SK-N-SH (cell line): ENCODE data around the gene C20orf144.

Experiments
- CHD2 ChIP-seq: fragments of 150-350 bp; IDR thresholded peaks from 2 replicates; pipeline ENCODE4 v1.6.1; 2018; ENCODE audit warnings: low read length; ENCODE audit not compliant: partially characterized antibody
- CTCF ChIP-seq: fragments of 200-600 bp; sonication (generic); IDR thresholded peaks from 2 replicates; pipeline ENCODE4 v1.6.1; 2017; ENCODE audit warnings: antibody characterized with exemption, mild to moderate bottlenecking, moderate library complexity
- EP300 ChIP-seq, 2 experiments: IDR thresholded peaks; 2 replicates each; pipeline versions ENCODE4 v1.4.0 to v1.6.1; 2012; ENCODE audit warnings: borderline replicate concordance in 1 of 2, low read depth in 1 of 2, low read length in 1 of 2
- FOSL2 ChIP-seq: IDR thresholded peaks from 2 replicates; pipeline ENCODE4 v1.4.0; 2012; ENCODE audit warnings: low read depth, mild to moderate bottlenecking, moderate library complexity, borderline replicate concordance
- FOXJ3 ChIP-seq: sonication (generic); formaldehyde crosslinking; IDR thresholded peaks from 2 replicates; pipeline ENCODE4 v1.5.1; 2020; ENCODE audit warnings: mild to moderate bottlenecking, missing genetic modification reagents
- FOXM1 ChIP-seq: IDR thresholded peaks from 2 replicates; pipeline ENCODE4 v1.4.0; 2012; ENCODE audit warnings: low read depth, mild to moderate bottlenecking
- IRF3 ChIP-seq: fragments of 150-350 bp; IDR thresholded peaks from 2 replicates; pipeline ENCODE4 v1.6.1; 2016; ENCODE audit warnings: mild to moderate bottlenecking, low read depth, low read length
- MAX ChIP-seq: IDR thresholded peaks from 2 replicates; pipeline ENCODE4 v1.4.0; 2012; ENCODE audit warnings: low read depth
- MXI1 ChIP-seq: IDR thresholded peaks from 2 replicates; pipeline ENCODE4 v1.6.1; 2012; ENCODE audit warnings: mild to moderate bottlenecking, low read depth, low read length, improper control_type of control experiment
- PBX3 ChIP-seq: IDR thresholded peaks from 2 replicates; pipeline ENCODE4; 2012
- TEAD4 ChIP-seq: IDR thresholded peaks from 2 replicates; pipeline ENCODE4 v1.4.0; 2012; ENCODE audit warnings: mild to moderate bottlenecking, borderline replicate concordance; ENCODE audit not compliant: insufficient read depth
- YY1 ChIP-seq: IDR thresholded peaks from 2 replicates; pipeline ENCODE4 v1.4.0; 2012; ENCODE audit warnings: low read depth, mild to moderate bottlenecking

- TF ChIP-seq CTCF (no peak), MXI1 (no peak), EP300 (IDR thresholded peaks at IDR 0.05; ENCODE audit: borderline replicate concordance in 1 of 2, low read depth in 1 of 2, low read length in 1 of 2) (no peak), CHD2 (no peak), YY1 (no peak), FOXM1 (no peak), PBX3 (no peak), MAX (no peak), FOSL2 (no peak), IRF3 (no peak), FOXJ3 (CRISPR knock-in tag) (no peak), TEAD4 (no peak)
Measured at GRCh38 chr20:33651562-33652048, 10.5 kb upstream of the C20orf144 start.
